Activated T-cell treated with anti-CD3 and anti-CD28 coated beads for 48 hours (primary cell): ENCODE data around the gene OTX2.

ENCODE experiments used
- DNase-seq: peaks from one replicate; pipeline ENCODE4 v3.0.0-alpha.2; 2020; ENCODE audit warnings: low read depth

Gene OTX2

GRCh38 chr14:56796259-56796658, 14.0 kb downstream of the OTX2 start:
- DNase-seq: no peak

GRCh38 chr14:56795284-56795622, 15.0 kb downstream of the OTX2 start:
- DNase-seq: no peak

GRCh38 chr14:56794557-56795283, 15.6 kb downstream of the OTX2 start:
- DNase-seq: no peak

GRCh38 chr14:56794088-56794556, 16.2 kb downstream of the OTX2 start:
- DNase-seq: no peak

GRCh38 chr14:56789955-56790354, 20.3 kb downstream of the OTX2 start:
- no peak for DNase-seq

GRCh38 chr14:56787530-56787929, 22.7 kb downstream of the OTX2 start:
- no peak for DNase-seq

- DNase-seq: no peak
Observed at GRCh38 chr14:56782711-56783110, 27.6 kb downstream of the OTX2 start.

GRCh38 chr14:56774503-56774902, 35.8 kb downstream of the OTX2 start:
- DNase-seq: no peak

GRCh38 chr14:56770512-56770911, 39.8 kb downstream of the OTX2 start:
- no peak for DNase-seq

- no peak for DNase-seq
Observed at GRCh38 chr14:56760164-56760914, 49.9 kb downstream of the OTX2 start.

GRCh38 chr14:56759633-56760032, 50.6 kb downstream of the OTX2 start:
- no peak for DNase-seq

GRCh38 chr14:56759094-56759493, 51.2 kb downstream of the OTX2 start:
- no peak for DNase-seq

- DNase-seq: no peak
Observed at GRCh38 chr14:56754921-56755320, 55.4 kb downstream of the OTX2 start.

GRCh38 chr14:56753396-56753795, 56.9 kb downstream of the OTX2 start:
- no peak for DNase-seq

- DNase-seq: no peak
Observed at GRCh38 chr14:56752428-56752827, 57.9 kb downstream of the OTX2 start.

GRCh38 chr14:56751471-56751870, 58.8 kb downstream of the OTX2 start:
- DNase-seq: no peak
